Lung (tissue), 12 donors: ENCODE data around the gene KCTD18. TPM values are rescaled to one million over a fixed set of nuclear protein-coding genes. Genes with fewer than 3 reads are reported as not detected.

ENCODE experiments used
- ATAC-seq: fragments of 200-7000 bp; cut with Tn5 transposase; one replicate; pipeline ENCODE4 v1.9.1; 2020; ENCODE audit warnings: moderate number of reproducible peaks; ENCODE audit not compliant: insufficient read depth, low FRiP score
- DNase-seq, 3 donors: peaks; one replicate each; pipeline ENCODE4 v3.0.0-alpha.2; 2013 to 2017
- H3K27ac ChIP-seq, 2 donors: one replicate each; pipeline ENCODE4 v1.5.1; 2013; ENCODE audit warnings: mild to moderate bottlenecking in 2 of 2, moderate library complexity in 2 of 2, control low read depth in 1 of 2, inconsistent platforms in 1 of 2, low read depth in 1 of 2, low read length in 1 of 2
- H3K27me3 ChIP-seq, 3 donors: one replicate each; pipeline ENCODE4 v1.5.1; 2013; ENCODE audit warnings: low read length in 2 of 3; ENCODE audit not compliant: control insufficient read depth in 3 of 3, insufficient read depth in 3 of 3
- H3K36me3 ChIP-seq, 4 donors: one replicate each; pipeline ENCODE4 v1.5.1; 2013; ENCODE audit warnings: low read length in 4 of 4, mild to moderate bottlenecking in 1 of 4, moderate library complexity in 1 of 4; ENCODE audit not compliant: control insufficient read depth in 4 of 4, insufficient read depth in 4 of 4
- H3K4me1 ChIP-seq, 5 donors: one replicate each; pipeline ENCODE4 v1.5.1; 2013; ENCODE audit warnings: low read length in 5 of 5, mild to moderate bottlenecking in 2 of 5, moderate library complexity in 1 of 5; ENCODE audit not compliant: control insufficient read depth in 5 of 5, insufficient read depth in 5 of 5
- H3K4me3 ChIP-seq: one replicate; pipeline ENCODE4 v1.5.1; 2013; ENCODE audit warnings: mild to moderate bottlenecking, control low read depth, moderate library complexity
- H3K9ac ChIP-seq, 2 donors: one replicate each; pipeline ENCODE4 v1.5.1; 2013; ENCODE audit warnings: low read length in 2 of 2, control low read depth in 1 of 2; ENCODE audit not compliant: insufficient read depth in 1 of 2
- H3K9me3 ChIP-seq, 4 donors: one replicate each; pipeline ENCODE4 v1.5.1; 2013; ENCODE audit warnings: low read length in 3 of 4, mild to moderate bottlenecking in 1 of 4, moderate library complexity in 1 of 4; ENCODE audit not compliant: control insufficient read depth in 4 of 4, insufficient read depth in 3 of 4
- CTCF ChIP-seq: IDR thresholded peaks from 2 replicates; pipeline ENCODE4 v1.5.1; 2012; ENCODE audit warnings: mild to moderate bottlenecking; ENCODE audit errors: control extremely low read depth, extremely low read depth
- WGBS, 2 donors: extraction: QIAGEN DNeasy Blood & Tissue Kit; methylation state at CpG; one replicate each; pipeline ENCODE4 v1.1.7; 2013; 5-methylcytosine and 5-hydroxymethylcytosine counted together
- polyA plus RNA-seq, 2 donors: library from polyadenylated mRNA; stranded (reverse); fragments of 200-250 nt; gene quantifications; one replicate each; pipeline ENCODE4 v1.2.1, GENCODE V29; 2013
- total RNA-seq, 2 donors: library from RNA; depleted of rRNA in 1 of 2; stranded (reverse); fragments of >200 nt in 1 of 2; gene quantifications; one replicate each; pipeline ENCODE4 v1.2.1, GENCODE V29; 2014 to 2021
- donor health status: control.
- donor health status: control.
- donor health status: Bipolar disorder and iron deficiency.
- donor health status: healthy.
- donor health status: DM: yes; HTN: yes; CAD: no.

KCTD18 gene
- total and polyA plus RNA-seq, 4 donors = 6.8 to 21.6 (median 12.2) TPM

DNA sequence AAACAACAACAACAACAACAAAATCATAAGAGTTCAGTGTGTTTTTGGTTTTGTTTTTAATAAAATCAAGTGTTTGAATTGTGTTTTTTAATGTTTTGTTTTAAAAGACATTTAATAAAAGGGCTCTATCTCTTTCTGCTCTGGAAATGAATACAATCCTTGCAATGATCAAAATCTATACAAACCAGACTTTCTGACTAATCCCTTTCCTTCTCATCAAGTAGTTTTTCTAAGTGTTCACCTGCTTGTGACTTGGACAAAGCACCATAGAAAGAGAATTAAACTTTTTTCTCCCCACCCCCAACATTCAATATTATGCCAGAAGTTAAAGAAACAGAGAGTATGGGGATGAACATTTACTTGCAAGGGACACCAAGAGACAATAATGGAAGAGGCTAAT, 61.4 kb downstream of the KCTD18 start:
- Histone ChIP-seq H3K4me3 (no peak overlapping the region), H3K4me1 (peaks cover 0 to 8% (median 2%) of the 10 kb centered on the region in 5 donors), H3K9ac (no peak overlapping the region), H3K9me3 (no peaks in the 10 kb centered on the region), H3K27ac (no peak overlapping the region), H3K36me3 (peaks cover 2 to 8% (median 5%) of the 10 kb centered on the region in 4 donors), H3K27me3 (no peaks in the 10 kb centered on the region)
- no peak for DNase-seq
- no peak for TF ChIP-seq CTCF
- ATAC-seq = no peak

- no peak overlapping the region for H3K9ac ChIP-seq
- no peaks in the 10 kb centered on the region for H3K9me3 ChIP-seq
- no peak for DNase-seq
- no peak for ATAC-seq
- H3K4me1 ChIP-seq = peaks cover 0 to 16% (median 3%) of the 10 kb centered on the region in 5 donors
- no peak for TF ChIP-seq CTCF
- 91 to 92% methylated on average over 4 of the region's 4 CpGs for WGBS, 2 donors
- no peak overlapping the region for H3K27ac ChIP-seq
- H3K27me3 ChIP-seq = no peaks in the 10 kb centered on the region
- H3K4me3 ChIP-seq = no peak overlapping the region
- H3K36me3 ChIP-seq = peaks cover 2 to 10% (median 5%) of the 10 kb centered on the region in 4 donors
Measured at GRCh38 chr2:200447139-200447855, 62.6 kb downstream of the KCTD18 start.

DNA sequence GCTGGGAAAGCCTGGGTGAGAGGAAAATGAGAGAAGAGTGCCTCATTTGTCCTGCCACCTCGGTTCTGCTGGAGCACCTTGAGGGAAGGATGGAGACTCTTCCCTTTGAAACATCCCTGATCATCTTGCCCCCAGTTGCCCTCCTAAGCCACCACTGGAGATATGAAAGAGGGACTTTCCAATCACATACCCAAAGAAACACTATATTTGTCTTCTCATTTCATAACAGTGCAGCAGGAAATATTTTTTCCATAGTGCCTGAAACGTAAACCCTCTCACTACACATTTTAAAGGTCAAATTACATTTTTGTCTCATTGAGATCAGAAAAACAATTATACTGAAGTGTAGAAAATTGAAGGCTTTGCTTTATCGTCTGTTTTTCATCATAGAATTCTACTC, 63.3 kb downstream of the KCTD18 start:
- 90 to 91% methylated on average over 3 of the region's 3 CpGs for WGBS, 2 donors
- H3K36me3 ChIP-seq = peaks cover 2 to 10% (median 5%) of the 10 kb centered on the region in 4 donors
- DNase-seq (no peak), ATAC-seq (no peak)
- H3K9me3 ChIP-seq = no peaks in the 10 kb centered on the region
- TF ChIP-seq CTCF = no peak
- H3K9ac ChIP-seq = no peak overlapping the region
- H3K27me3 ChIP-seq = no peaks in the 10 kb centered on the region
- no peak overlapping the region for H3K4me3 ChIP-seq
- H3K4me1 ChIP-seq = peaks cover 0 to 16% (median 3%) of the 10 kb centered on the region in 5 donors
- no peak overlapping the region for H3K27ac ChIP-seq

DNA sequence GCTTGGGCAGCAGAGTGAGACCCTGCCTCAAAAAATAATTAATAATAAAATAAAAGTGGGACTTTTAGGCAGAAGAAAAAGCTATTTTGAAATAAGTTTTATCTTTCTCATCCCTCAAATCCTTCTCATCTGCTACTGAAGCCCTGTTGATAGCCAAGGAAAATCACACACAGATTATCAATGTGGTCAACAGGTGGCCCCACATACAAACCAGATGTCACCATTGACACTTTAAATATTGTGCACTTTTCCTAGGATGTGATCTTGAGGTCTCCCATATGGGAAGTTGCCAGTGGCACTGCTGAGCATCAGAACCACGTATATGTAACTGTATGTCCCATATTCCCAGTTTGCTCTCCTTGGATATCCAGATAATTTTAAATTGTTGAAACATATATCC, 64.6 kb downstream of the KCTD18 start:
- TF ChIP-seq CTCF = no peak
- DNase-seq (no peak), ATAC-seq (no peak)
- peaks cover 0 to 15% (median 3%) of the 10 kb centered on the region in 5 donors for H3K4me1 ChIP-seq
- H3K27me3 ChIP-seq = no peaks in the 10 kb centered on the region
- no peak overlapping the region for H3K4me3 ChIP-seq
- H3K9ac ChIP-seq = no peak overlapping the region
- WGBS, 2 donors = 50 to 90% methylated on average over 1 of the region's 1 CpG
- H3K9me3 ChIP-seq = no peaks in the 10 kb centered on the region
- H3K27ac ChIP-seq = no peak overlapping the region
- peaks cover 0 to 10% (median 2%) of the 10 kb centered on the region in 4 donors for H3K36me3 ChIP-seq
